Aorta (tissue), 5 donors: ENCODE data around the gene PSTPIP2. TPM values are rescaled to one million over a fixed set of nuclear protein-coding genes. Genes with fewer than 3 reads are reported as not detected.

Experiments
- ATAC-seq: fragments of 200-7000 bp; cut with Tn5 transposase; one replicate; pipeline ENCODE4 v1.9.1; 2022; ENCODE audit warnings: moderate library complexity; ENCODE audit not compliant: low FRiP score
- DNase-seq, 2 donors: peaks; one replicate each; pipeline ENCODE4 v3.0.0-alpha.2; 2020
- H3K27ac ChIP-seq, 2 donors: one replicate each; pipeline ENCODE4 v1.5.1; 2013; ENCODE audit warnings: low read length in 2 of 2, mild to moderate bottlenecking in 2 of 2, moderate library complexity in 2 of 2, control low read depth in 1 of 2, inconsistent platforms in 1 of 2, low read depth in 1 of 2
- H3K27me3 ChIP-seq, 2 donors: one replicate each; pipeline ENCODE4 v1.6.1; 2013; ENCODE audit warnings: control low read depth in 1 of 2, low read length in 1 of 2, mild to moderate bottlenecking in 1 of 2, moderate library complexity in 1 of 2; ENCODE audit not compliant: insufficient read depth in 2 of 2, control insufficient read depth in 1 of 2
- H3K36me3 ChIP-seq, 2 donors: one replicate each; pipeline ENCODE4 v1.6.1; 2013; ENCODE audit warnings: control low read depth in 1 of 2, low read length in 1 of 2, mild to moderate bottlenecking in 1 of 2; ENCODE audit not compliant: insufficient read depth in 2 of 2, control insufficient read depth in 1 of 2
- H3K4me1 ChIP-seq, 2 donors: one replicate each; pipeline ENCODE4 v1.6.1; 2013; ENCODE audit warnings: low read length in 2 of 2, control low read depth in 1 of 2, mild to moderate bottlenecking in 1 of 2, moderate library complexity in 1 of 2; ENCODE audit not compliant: insufficient read depth in 2 of 2, control insufficient read depth in 1 of 2
- H3K4me3 ChIP-seq, 2 donors: one replicate each; pipeline ENCODE4 v1.5.1; 2013; ENCODE audit warnings: low read length in 2 of 2, control low read depth in 1 of 2, mild to moderate bottlenecking in 1 of 2
- H3K9me3 ChIP-seq: one replicate; pipeline ENCODE4 v1.6.1; 2013; ENCODE audit warnings: mild to moderate bottlenecking, low read length; ENCODE audit not compliant: control insufficient read depth
- WGBS, 2 donors: extraction: QIAGEN DNeasy Blood & Tissue Kit; methylation state at CpG; one replicate each; pipeline ENCODE4 v1.1.7; 2013; 5-methylcytosine and 5-hydroxymethylcytosine counted together
- intact Hi-C, 2 donors: fragments of 100-400 bp; cut with DNase I; formaldehyde crosslinking; loops; one replicate each; pipeline versions ENCODE4 v1.14.2 to v1.15.0; 2022
- polyA plus RNA-seq, 2 donors: library from polyadenylated mRNA; stranded (reverse); fragments of 200-250 nt; gene quantifications; one replicate each; pipeline ENCODE4 v1.2.3, GENCODE V29; 2013
- total RNA-seq, 2 donors: library from RNA; stranded (reverse); fragmentation: NEBNext Ultra II Directional; extraction: Animal tissue kit (Norgen Biotek cat#: 25700); gene quantifications; one replicate each; pipeline ENCODE4 v1.2.1, GENCODE V29; 2021
- donor health status: healthy with polysubstance abuse.
- donor health status: Bipolar disorder and iron deficiency.
- donor health status: DM: no; HTN: no; CAD: no.
- donor health status: DM: no; HTN: no; CAD: no.
- donor health status: DM: yes; HTN: yes; CAD: no.

PSTPIP2 gene
- total and polyA plus RNA-seq, 4 donors: 2.0 to 12.6 (median 6.7) TPM

DNA sequence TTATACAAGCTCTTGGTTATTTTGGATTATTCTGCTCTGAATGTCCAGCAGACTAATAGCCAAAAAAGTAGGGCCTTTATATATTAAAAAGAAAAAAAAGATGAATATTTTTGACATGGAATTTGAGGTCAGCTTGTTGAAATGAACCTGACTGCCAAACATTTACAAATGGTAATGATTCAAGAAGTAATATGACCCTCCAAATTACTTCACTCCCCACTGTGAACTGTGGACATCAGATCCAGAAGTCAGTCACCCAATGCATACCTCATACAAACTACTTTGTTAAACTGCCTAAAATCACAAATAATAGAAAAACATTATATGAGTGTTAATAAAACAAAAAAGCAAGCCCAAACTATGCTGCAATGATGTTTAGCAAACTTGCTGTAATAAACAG, 115.0 kb downstream of the PSTPIP2 start:
- Histone ChIP-seq H3K9me3 (no peaks in the 10 kb centered on the region), H3K27me3 (no peaks in the 10 kb centered on the region), H3K4me1 (no peaks in the 10 kb centered on the region), H3K27ac (no peak overlapping the region), H3K4me3 (no peak overlapping the region), H3K36me3 (peaks cover 4 to 12% of the 10 kb centered on the region in 2 donors)
- ATAC-seq: no peak
- intact Hi-C loops: no loop called here
- no peak for DNase-seq

DNA sequence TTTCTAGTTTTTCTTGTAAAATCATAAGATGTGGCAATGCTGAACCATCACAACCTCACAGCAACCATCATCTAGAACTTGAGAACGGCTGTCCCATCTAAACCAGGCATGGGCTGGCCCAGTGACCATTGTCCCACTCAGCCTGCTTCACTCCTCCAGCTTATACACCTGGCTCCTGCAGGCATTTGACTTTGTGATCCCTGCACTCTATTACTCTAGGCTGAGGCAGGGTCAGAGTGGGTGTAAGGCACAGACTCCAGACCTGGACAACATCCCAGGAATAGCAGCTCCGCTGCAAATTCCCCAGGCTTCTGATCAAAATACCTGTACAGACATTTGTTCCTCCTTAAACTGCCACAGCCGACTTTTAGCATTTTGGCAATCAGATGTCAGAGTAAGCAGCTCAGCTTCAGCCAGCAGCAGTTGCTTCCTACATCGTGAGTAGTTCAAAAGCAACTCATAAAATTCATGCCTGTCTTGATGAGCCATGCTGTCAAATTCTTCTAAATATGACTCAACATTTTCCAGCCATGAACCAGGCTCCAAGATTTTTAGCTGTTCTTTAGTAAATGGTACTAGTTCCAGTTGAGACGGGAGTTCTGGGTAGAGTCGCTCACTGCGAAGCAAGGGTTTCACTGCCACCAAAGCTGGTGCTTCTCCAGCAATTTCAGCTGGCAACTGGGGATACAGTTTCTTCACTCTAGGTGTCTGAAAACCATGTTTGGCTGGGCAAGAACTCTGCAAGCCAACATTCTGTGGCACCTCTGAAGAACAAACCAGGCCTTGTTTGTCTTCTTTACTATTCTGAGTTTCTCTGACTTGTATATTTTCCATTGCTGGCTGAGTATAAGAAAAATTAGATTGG, 117.8 kb downstream of the PSTPIP2 start:
- intact Hi-C loops: no loop called here
- ATAC-seq (no peak), DNase-seq (no peak)
- WGBS, 2 donors: 73 to 78% methylated on average over 7 of the region's 7 CpGs
- Histone ChIP-seq H3K4me3 (no peak overlapping the region), H3K9me3 (no peaks in the 10 kb centered on the region), H3K27me3 (no peaks in the 10 kb centered on the region), H3K4me1 (no peaks in the 10 kb centered on the region), H3K36me3 (peaks cover 4 to 9% of the 10 kb centered on the region in 2 donors), H3K27ac (no peak overlapping the region)

DNA sequence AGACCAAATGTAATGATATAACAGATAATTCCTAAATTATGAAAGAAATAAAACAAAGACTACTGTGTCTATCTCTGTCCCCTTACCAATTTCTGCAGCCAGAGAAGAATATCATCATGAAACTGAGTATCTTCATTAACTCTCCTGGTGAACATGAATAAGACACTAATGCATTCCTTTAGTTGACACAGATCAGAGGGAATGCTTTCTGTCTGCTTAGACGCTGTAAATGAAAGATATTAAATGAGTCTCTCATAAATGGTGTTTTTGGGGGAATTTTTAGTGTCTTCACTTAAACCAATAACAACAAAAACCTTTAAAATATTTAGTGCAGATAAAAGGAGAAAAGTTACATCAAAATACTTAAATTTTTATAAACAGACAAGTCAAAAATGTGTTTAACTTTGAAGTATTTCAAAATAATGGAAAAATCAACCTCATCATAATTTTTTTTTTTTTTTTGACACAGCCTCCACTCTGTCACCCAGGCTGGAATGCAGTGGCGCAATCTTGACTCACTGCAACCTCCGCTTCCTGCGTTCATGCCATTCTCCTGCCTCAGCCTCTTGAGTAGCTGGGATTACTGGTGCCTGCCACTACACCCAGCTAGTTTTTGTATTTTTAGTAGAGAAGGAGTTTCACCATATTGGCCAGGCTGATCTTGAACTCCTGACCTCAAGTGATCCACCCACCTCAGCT, 120.9 kb downstream of the PSTPIP2 start:
- Histone ChIP-seq H3K27ac (no peak overlapping the region), H3K36me3 (peaks cover 12 to 14% of the 10 kb centered on the region in 2 donors), H3K4me1 (no peaks in the 10 kb centered on the region), H3K9me3 (no peaks in the 10 kb centered on the region), H3K27me3 (no peaks in the 10 kb centered on the region), H3K4me3 (no peak overlapping the region)
- ATAC-seq (no peak), DNase-seq (peak in 1 of 2 donors; percentile 72)
- intact Hi-C loops: no loop called here
- 82 to 90% methylated on average over 4 of the region's 4 CpGs for WGBS, 2 donors

DNA sequence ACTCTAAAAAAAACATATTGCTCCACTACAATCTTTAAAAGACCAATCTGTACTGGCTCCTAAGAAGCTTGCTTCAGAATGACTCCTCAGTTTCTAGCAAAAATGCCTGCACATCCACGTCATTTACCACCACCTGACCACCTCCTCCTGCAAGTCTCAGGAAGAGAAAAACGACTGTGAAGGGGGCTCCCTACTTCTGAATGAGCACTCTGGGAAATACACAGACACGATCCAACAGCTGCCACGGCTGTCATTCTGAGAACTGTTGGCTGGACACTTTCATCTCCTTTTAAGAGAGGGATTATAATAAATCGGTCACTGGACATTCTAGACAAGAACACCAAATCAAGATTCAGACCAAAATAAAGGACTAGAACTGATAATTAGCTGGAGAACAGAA, 126.4 kb downstream of the PSTPIP2 start:
- Histone ChIP-seq H3K36me3 (peaks cover 8 to 11% of the 10 kb centered on the region in 2 donors), H3K27me3 (no peaks in the 10 kb centered on the region), H3K4me1 (no peaks in the 10 kb centered on the region), H3K4me3 (no peak overlapping the region), H3K27ac (no peak overlapping the region), H3K9me3 (no peaks in the 10 kb centered on the region)
- no peak for DNase-seq
- intact Hi-C loops: no loop called here
- ATAC-seq: no peak
- 84% methylated on average over 5 of the region's 5 CpGs for WGBS, 2 donors

DNA sequence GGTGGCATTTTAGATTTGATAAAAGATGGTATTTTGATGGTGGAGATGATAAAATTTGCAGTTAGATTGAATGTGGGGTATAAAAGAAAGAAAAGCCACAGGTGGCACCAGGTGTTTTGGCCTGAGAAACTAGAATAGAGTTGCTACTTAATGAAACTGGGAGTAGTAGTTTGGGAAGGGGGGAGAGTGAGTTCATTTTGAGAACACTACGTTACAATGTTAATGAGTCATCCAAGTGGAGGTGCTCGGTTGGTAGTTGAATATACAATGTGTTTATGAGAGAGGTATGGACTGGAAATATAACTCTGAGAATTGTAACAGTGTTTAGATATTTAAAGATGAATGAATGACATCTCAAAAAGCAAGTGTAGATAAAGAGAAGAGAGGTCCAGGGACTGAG, 131.3 kb downstream of the PSTPIP2 start:
- ATAC-seq (no peak), DNase-seq (no peak)
- WGBS, 2 donors: 86 to 92% methylated on average over 2 of the region's 2 CpGs
- H3K36me3 ChIP-seq: peaks cover 0 to 7% of the 10 kb centered on the region in 2 donors
- H3K27ac ChIP-seq: no peak overlapping the region
- H3K27me3 ChIP-seq: no peaks in the 10 kb centered on the region
- intact Hi-C loops: no loop called here
- no peaks in the 10 kb centered on the region for H3K9me3 ChIP-seq
- H3K4me1 ChIP-seq: no peaks in the 10 kb centered on the region
- H3K4me3 ChIP-seq: no peak overlapping the region

- no peaks in the 10 kb centered on the region for H3K9me3 ChIP-seq
- ATAC-seq: no peak
- H3K4me3 ChIP-seq: no peak overlapping the region
- no peak overlapping the region for H3K27ac ChIP-seq
- no peak for DNase-seq
- H3K36me3 ChIP-seq: peaks cover 0 to 5% of the 10 kb centered on the region in 2 donors
- no peaks in the 10 kb centered on the region for H3K27me3 ChIP-seq
- no peaks in the 10 kb centered on the region for H3K4me1 ChIP-seq
- WGBS, 2 donors: 92 to 95% methylated on average over 2 of the region's 2 CpGs
- intact Hi-C loops: no loop called here
These were observed 132.8 kb downstream of the PSTPIP2 start for GRCh38 chr18:45939236-45939635.

GRCh38 chr18:45938488-45938935, 133.5 kb downstream of the PSTPIP2 start:
- Histone ChIP-seq H3K4me3 (no peak overlapping the region), H3K9me3 (no peaks in the 10 kb centered on the region), H3K27ac (no peak overlapping the region), H3K36me3 (peaks cover 0 to 5% of the 10 kb centered on the region in 2 donors), H3K4me1 (no peaks in the 10 kb centered on the region), H3K27me3 (no peaks in the 10 kb centered on the region)
- 89 to 93% methylated on average over 2 of the region's 2 CpGs for WGBS, 2 donors
- ATAC-seq (no peak), DNase-seq (no peak)
- intact Hi-C loops: no loop called here

DNA sequence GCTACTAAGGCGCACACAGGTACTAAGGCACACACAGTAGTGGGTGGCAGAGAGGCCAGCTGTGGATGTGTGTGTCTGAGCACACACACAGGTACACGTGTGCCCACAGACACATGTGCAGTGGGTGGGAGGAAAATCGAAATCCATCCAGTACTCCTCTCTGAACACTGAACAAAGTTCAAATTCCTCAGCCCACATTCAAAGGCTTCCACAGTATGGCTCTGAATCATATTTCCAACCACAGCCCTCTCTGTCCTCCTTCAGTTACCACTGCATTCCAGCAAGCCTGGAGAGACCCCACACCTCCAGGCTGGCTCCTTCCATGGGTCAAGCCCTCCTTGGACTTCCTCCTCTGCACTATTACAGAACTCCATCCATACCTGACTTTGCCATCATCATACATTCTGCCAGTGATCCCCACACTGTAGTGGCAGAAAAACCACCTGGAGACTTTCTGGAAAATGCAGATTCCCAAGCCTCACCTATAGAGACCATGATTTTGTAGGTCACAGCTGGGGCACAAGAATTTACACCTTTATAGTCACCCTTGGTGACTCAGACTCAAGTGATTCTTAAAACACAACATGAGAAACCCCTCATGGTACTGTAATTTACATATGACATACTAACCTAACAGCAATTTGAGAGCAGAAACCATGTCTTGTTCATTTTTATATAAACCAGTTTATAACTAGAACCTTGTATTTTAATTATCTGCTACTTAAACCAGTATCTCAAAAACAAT, 136.3 kb downstream of the PSTPIP2 start:
- H3K36me3 ChIP-seq: peaks cover 0 to 9% of the 10 kb centered on the region in 2 donors
- H3K9me3 ChIP-seq: no peaks in the 10 kb centered on the region
- no peak overlapping the region for H3K4me3 ChIP-seq
- intact Hi-C loops: no loop called here
- H3K27me3 ChIP-seq: no peaks in the 10 kb centered on the region
- no peak for DNase-seq
- no peaks in the 10 kb centered on the region for H3K4me1 ChIP-seq
- ATAC-seq: no peak
- H3K27ac ChIP-seq: no peak overlapping the region
- 93 to 94% methylated on average over 3 of the region's 3 CpGs for WGBS, 2 donors
